ENCODE data around the gene GMPR2.

DNA sequence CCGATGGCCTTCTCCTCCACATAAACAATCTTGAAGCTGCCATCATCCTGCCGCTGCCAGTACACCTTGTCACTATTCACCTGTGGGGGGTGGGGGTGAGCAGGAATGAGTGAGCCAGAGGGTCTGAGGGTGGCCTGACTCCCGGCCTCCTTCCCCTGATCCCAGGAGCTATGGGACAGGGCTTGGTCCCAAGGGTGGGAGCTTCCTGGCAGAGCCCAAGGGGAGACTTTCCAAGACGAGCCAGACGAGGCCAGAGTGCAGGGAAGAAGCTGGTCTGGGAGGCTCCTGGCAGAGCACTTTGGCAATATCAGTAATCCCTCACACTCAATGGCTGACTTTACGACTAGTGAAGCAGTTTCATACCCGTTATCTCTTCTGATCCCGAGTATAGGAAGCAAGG is 22.7 kb downstream of the GMPR2 start:
- TF ChIP-seq TAF1 (IDR thresholded peaks at IDR 0.05; ENCODE audit: low read depth), result no peak
- TF ChIP-seq RAD21 (IDR thresholded peaks at IDR 0.05; ENCODE audit: low read depth), result no peak
- TF ChIP-seq MAX (IDR thresholded peaks at IDR 0.05), result no peak
- TF ChIP-seq EGR1 (IDR thresholded peaks at IDR 0.05), result no peak
- TF ChIP-seq USF1 (IDR thresholded peaks at IDR 0.05), result no peak
- TF ChIP-seq ZBTB7A (IDR thresholded peaks at IDR 0.05; ENCODE audit: low read depth), result no peak
- no peak for TF ChIP-seq TCF12 (IDR thresholded peaks at IDR 0.05; ENCODE audit: low read depth)
- no peak for TF ChIP-seq CREB1 (IDR thresholded peaks at IDR 0.05; ENCODE audit: low read depth)
- no peak for TF ChIP-seq REST (IDR thresholded peaks at IDR 0.05; ENCODE audit: low read depth)
- TF ChIP-seq FOXM1 (IDR thresholded peaks at IDR 0.05; ENCODE audit: borderline replicate concordance, low read depth), result no peak
- no peak for TF ChIP-seq EP300 (IDR thresholded peaks at IDR 0.05; ENCODE audit: borderline replicate concordance)
- no peak for TF ChIP-seq CEBPB (IDR thresholded peaks at IDR 0.05)
- TF ChIP-seq YY1 (IDR thresholded peaks at IDR 0.05; ENCODE audit: low read depth), result no peak
- no peak for TF ChIP-seq NFIC (IDR thresholded peaks at IDR 0.05)
